ENCODE results near the gene C2CD4C.

DNA sequence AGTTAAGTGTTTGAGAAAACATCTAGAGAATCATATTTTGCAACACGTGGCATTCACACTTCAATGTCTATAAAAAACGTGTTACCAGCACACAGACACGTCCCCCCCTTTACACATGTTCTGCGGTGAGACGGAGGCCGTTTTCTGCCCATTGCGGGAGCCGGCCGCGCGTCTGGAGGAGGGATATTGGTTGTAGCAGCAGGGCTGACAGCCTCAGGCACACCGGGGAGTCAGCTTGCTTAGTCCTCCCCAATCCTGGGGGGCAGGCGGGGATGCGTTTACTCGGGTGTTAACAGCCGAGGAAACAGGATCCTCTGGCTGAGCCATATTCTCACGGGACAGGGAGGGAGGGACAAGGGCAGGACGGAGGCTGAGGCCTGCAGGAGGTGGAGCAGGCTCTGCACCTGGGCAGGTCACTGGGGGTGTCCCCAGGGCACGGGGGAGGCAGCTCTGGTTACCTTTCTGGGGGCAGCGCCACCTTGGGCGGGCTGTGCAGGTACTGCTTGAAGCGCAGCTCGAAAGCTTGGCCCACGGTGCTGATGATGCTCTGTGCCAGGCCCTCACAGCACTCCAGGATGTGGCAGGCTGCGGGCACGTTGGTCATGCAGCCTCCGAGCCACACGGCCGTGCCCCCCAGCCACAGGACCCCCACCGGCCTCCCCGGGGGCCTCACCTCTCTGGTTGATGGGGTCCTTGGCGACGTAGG lies 26.9 kb upstream of the C2CD4C start:
- TF ChIP-seq, protein P1, sequence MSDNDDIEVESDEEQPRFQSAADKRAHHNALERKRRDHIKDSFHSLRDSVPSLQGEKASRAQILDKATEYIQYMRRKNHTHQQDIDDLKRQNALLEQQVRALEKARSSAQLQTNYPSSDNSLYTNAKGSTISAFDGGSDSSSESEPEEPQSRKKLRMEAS (CRISPR knock-in tag; IDR thresholded peaks at IDR 0.05), result no peak
- TF ChIP-seq NR1H2 (CRISPR knock-in tag; IDR thresholded peaks at IDR 0.05), result no peak
- TF ChIP-seq, protein P2, sequence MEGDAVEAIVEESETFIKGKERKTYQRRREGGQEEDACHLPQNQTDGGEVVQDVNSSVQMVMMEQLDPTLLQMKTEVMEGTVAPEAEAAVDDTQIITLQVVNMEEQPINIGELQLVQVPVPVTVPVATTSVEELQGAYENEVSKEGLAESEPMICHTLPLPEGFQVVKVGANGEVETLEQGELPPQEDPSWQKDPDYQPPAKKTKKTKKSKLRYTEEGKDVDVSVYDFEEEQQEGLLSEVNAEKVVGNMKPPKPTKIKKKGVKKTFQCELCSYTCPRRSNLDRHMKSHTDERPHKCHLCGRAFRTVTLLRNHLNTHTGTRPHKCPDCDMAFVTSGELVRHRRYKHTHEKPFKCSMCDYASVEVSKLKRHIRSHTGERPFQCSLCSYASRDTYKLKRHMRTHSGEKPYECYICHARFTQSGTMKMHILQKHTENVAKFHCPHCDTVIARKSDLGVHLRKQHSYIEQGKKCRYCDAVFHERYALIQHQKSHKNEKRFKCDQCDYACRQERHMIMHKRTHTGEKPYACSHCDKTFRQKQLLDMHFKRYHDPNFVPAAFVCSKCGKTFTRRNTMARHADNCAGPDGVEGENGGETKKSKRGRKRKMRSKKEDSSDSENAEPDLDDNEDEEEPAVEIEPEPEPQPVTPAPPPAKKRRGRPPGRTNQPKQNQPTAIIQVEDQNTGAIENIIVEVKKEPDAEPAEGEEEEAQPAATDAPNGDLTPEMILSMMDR (IDR thresholded peaks at IDR 0.05), result no peak
- no peak for TF ChIP-seq ZNF263 (CRISPR knock-in tag; IDR thresholded peaks at IDR 0.05; ENCODE audit: low read depth)
- no peak for TF ChIP-seq NFATC4 (CRISPR knock-in tag; IDR thresholded peaks at IDR 0.05)
- TF ChIP-seq PRRX2 (CRISPR knock-in tag; IDR thresholded peaks at IDR 0.05), result no peak
- TF ChIP-seq MXD4 (CRISPR knock-in tag; IDR thresholded peaks at IDR 0.05; ENCODE audit: borderline replicate concordance), result no peak
- TF ChIP-seq SP1 (CRISPR knock-in tag; conservative IDR thresholded peaks at IDR 0.05), result no peak
- TF ChIP-seq SMAD3 (CRISPR knock-in tag; IDR thresholded peaks at IDR 0.05; ENCODE audit: borderline replicate concordance), result no peak
- no peak for TF ChIP-seq NFE2L1 (CRISPR knock-in tag; IDR thresholded peaks at IDR 0.05)
- no peak for TF ChIP-seq TP53 (CRISPR knock-in tag; IDR thresholded peaks at IDR 0.05)
- TF ChIP-seq FOXK1 (CRISPR knock-in tag; IDR thresholded peaks at IDR 0.05), result no peak
- no peak for TF ChIP-seq ELF4 (CRISPR knock-in tag; IDR thresholded peaks at IDR 0.05; ENCODE audit: low read depth)
- no peak for TF ChIP-seq KAT7 (CRISPR knock-in tag; IDR thresholded peaks at IDR 0.05; ENCODE audit: borderline replicate concordance)

Measured in WTC11 (cell line).